Measurements from ENCODE around the gene KLHDC7B. TPM values are rescaled to one million over a fixed set of nuclear protein-coding genes. Genes with fewer than 3 reads are reported as not detected.

The KLHDC7B gene
- total and polyA plus RNA-seq, 2 of the 13 experiments (the other 11 are each of a cell fraction or from before 2014, with no cell fraction given), result 0.11 TPM; not detected in 1

DNA sequence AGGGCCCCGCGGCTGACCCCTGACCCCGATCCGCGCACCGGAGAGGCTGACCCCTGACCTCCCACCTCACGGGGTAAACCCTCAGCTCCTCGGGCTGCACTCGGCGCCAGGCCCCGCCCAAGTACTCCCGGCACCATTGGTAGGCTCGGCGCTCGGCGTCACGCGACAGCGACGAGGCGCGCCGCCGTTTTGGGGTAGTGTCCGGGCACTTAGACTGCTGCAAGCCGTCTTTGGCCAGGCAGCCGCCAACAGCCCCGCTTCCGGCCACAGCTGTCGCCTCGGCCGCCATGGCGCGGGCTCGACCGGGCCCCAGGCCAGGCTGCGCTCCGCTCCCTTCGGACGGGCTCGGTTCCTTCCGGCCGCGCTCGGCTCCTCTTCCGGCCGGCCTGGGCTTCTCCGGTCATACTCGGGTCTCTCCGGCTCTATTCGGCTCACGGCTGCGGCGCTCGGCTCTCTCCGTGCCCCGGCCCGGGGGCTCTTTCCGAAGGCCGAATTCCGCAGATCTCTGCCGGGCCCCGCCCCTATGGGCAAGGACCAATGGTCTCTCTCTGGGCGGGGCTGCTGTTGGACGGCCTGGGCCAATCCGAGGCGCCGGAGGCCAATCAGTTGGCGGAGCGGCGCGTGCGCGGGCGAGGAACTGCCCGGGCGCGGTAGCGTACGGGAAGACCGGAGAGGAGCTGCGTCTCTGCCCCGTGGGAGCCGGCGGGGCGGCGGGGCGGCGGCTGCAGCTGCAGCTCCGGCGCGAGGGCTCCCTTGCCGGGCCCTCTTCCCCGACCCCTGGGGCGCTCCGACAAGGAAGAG lies 37.0 kb downstream of the KLHDC7B start, which contains the start of gene CHKB (continued):
- TF ChIP-seq, protein P1, sequence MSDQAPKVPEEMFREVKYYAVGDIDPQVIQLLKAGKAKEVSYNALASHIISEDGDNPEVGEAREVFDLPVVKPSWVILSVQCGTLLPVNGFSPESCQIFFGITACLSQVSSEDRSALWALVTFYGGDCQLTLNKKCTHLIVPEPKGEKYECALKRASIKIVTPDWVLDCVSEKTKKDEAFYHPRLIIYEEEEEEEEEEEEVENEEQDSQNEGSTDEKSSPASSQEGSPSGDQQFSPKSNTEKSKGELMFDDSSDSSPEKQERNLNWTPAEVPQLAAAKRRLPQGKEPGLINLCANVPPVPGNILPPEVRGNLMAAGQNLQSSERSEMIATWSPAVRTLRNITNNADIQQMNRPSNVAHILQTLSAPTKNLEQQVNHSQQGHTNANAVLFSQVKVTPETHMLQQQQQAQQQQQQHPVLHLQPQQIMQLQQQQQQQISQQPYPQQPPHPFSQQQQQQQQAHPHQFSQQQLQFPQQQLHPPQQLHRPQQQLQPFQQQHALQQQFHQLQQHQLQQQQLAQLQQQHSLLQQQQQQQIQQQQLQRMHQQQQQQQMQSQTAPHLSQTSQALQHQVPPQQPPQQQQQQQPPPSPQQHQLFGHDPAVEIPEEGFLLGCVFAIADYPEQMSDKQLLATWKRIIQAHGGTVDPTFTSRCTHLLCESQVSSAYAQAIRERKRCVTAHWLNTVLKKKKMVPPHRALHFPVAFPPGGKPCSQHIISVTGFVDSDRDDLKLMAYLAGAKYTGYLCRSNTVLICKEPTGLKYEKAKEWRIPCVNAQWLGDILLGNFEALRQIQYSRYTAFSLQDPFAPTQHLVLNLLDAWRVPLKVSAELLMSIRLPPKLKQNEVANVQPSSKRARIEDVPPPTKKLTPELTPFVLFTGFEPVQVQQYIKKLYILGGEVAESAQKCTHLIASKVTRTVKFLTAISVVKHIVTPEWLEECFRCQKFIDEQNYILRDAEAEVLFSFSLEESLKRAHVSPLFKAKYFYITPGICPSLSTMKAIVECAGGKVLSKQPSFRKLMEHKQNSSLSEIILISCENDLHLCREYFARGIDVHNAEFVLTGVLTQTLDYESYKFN (CRISPR knock-in tag; conservative IDR thresholded peaks at IDR 0.05), result peak; percentile 27; the same call in 1 of the 2 replicates
- TF ChIP-seq, protein P2, sequence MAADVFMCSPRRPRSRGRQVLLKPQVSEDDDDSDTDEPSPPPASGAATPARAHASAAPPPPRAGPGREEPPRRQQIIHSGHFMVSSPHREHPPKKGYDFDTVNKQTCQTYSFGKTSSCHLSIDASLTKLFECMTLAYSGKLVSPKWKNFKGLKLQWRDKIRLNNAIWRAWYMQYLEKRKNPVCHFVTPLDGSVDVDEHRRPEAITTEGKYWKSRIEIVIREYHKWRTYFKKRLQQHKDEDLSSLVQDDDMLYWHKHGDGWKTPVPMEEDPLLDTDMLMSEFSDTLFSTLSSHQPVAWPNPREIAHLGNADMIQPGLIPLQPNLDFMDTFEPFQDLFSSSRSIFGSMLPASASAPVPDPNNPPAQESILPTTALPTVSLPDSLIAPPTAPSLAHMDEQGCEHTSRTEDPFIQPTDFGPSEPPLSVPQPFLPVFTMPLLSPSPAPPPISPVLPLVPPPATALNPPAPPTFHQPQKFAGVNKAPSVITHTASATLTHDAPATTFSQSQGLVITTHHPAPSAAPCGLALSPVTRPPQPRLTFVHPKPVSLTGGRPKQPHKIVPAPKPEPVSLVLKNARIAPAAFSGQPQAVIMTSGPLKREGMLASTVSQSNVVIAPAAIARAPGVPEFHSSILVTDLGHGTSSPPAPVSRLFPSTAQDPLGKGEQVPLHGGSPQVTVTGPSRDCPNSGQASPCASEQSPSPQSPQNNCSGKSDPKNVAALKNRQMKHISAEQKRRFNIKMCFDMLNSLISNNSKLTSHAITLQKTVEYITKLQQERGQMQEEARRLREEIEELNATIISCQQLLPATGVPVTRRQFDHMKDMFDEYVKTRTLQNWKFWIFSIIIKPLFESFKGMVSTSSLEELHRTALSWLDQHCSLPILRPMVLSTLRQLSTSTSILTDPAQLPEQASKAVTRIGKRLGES (CRISPR knock-in tag; IDR thresholded peaks at IDR 0.05; ENCODE audit: borderline replicate concordance), result peak; percentile 72; the same call in 1 of the 2 replicates
- no peak; the same call in none of the 2 replicates for TF ChIP-seq ZNF768 (CRISPR knock-in tag; IDR thresholded peaks at IDR 0.05)
- TF ChIP-seq, protein P3, sequence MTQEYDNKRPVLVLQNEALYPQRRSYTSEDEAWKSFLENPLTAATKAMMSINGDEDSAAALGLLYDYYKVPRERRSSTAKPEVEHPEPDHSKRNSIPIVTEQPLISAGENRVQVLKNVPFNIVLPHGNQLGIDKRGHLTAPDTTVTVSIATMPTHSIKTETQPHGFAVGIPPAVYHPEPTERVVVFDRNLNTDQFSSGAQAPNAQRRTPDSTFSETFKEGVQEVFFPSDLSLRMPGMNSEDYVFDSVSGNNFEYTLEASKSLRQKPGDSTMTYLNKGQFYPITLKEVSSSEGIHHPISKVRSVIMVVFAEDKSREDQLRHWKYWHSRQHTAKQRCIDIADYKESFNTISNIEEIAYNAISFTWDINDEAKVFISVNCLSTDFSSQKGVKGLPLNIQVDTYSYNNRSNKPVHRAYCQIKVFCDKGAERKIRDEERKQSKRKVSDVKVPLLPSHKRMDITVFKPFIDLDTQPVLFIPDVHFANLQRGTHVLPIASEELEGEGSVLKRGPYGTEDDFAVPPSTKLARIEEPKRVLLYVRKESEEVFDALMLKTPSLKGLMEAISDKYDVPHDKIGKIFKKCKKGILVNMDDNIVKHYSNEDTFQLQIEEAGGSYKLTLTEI (CRISPR knock-in tag; conservative IDR thresholded peaks at IDR 0.05), result no peak
- peak; percentile 89 for TF ChIP-seq ZNF547 (CRISPR knock-in tag; IDR thresholded peaks at IDR 0.05)
- peak; percentile 77 for TF ChIP-seq SP2 (CRISPR knock-in tag; IDR thresholded peaks at IDR 0.05)
- peak; percentile 91 for TF ChIP-seq GABPB1 (CRISPR knock-in tag; IDR thresholded peaks at IDR 0.05)
- TF ChIP-seq, protein P4, sequence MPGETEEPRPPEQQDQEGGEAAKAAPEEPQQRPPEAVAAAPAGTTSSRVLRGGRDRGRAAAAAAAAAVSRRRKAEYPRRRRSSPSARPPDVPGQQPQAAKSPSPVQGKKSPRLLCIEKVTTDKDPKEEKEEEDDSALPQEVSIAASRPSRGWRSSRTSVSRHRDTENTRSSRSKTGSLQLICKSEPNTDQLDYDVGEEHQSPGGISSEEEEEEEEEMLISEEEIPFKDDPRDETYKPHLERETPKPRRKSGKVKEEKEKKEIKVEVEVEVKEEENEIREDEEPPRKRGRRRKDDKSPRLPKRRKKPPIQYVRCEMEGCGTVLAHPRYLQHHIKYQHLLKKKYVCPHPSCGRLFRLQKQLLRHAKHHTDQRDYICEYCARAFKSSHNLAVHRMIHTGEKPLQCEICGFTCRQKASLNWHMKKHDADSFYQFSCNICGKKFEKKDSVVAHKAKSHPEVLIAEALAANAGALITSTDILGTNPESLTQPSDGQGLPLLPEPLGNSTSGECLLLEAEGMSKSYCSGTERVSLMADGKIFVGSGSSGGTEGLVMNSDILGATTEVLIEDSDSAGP (CRISPR knock-in tag; IDR thresholded peaks at IDR 0.05; ENCODE audit: borderline replicate concordance), result peak; percentile 69; the same call in 1 of the 2 replicates
- TF ChIP-seq NFKBIZ (CRISPR knock-in tag; IDR thresholded peaks at IDR 0.05), result no peak
- peak; percentile 31; the same call in 1 of the 2 replicates for TF ChIP-seq NCOA1 (CRISPR knock-in tag; IDR thresholded peaks at IDR 0.05)
- TF ChIP-seq, protein P5, sequence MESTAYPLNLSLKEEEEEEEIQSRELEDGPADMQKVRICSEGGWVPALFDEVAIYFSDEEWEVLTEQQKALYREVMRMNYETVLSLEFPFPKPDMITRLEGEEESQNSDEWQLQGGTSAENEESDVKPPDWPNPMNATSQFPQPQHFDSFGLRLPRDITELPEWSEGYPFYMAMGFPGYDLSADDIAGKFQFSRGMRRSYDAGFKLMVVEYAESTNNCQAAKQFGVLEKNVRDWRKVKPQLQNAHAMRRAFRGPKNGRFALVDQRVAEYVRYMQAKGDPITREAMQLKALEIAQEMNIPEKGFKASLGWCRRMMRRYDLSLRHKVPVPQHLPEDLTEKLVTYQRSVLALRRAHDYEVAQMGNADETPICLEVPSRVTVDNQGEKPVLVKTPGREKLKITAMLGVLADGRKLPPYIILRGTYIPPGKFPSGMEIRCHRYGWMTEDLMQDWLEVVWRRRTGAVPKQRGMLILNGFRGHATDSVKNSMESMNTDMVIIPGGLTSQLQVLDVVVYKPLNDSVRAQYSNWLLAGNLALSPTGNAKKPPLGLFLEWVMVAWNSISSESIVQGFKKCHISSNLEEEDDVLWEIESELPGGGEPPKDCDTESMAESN (CRISPR knock-in tag; conservative IDR thresholded peaks at IDR 0.05), result peak; percentile 5; the same call in 1 of the 2 replicates
- 0 out of 2 replicates have a peak, but pooled peaks have one; percentile 85 for TF ChIP-seq ZNF790 (CRISPR knock-in tag; IDR thresholded peaks at IDR 0.05; ENCODE audit: borderline replicate concordance)
- TF ChIP-seq ZNF292 (CRISPR knock-in tag; IDR thresholded peaks at IDR 0.05; ENCODE audit: borderline replicate concordance, low read depth), result no peak
- TF ChIP-seq SOX6 (IDR thresholded peaks at IDR 0.05), result no peak
- TF ChIP-seq SOX6 (CRISPR knock-in tag; IDR thresholded peaks at IDR 0.05), result peak; percentile 39
- TF ChIP-seq BRD4 (CRISPR knock-in tag; IDR thresholded peaks at IDR 0.05), result peak; percentile 75; the same call in 1 of the 2 replicates
